AG09319 (cell line): ENCODE data around the gene NKIRAS2.

ENCODE experiments used
- DNase-seq: peaks from one replicate; pipeline ENCODE4 v3.0.0-alpha.2; 2010; ENCODE audit warnings: low read depth; ENCODE audit errors: extremely low read depth
- CTCF ChIP-seq: IDR thresholded peaks from 2 replicates; pipeline ENCODE4 v1.5.1; 2011; ENCODE audit warnings: low read depth, mild to moderate bottlenecking, inconsistent platforms, low read length, moderate library complexity

NKIRAS2 gene

GRCh38 chr17:41985919-41986318, 34.0 kb upstream of the NKIRAS2 start:
- DNase-seq, result no peak
- TF ChIP-seq CTCF, result no peak

- TF ChIP-seq CTCF, result no peak
- DNase-seq, result no peak
Observed at GRCh38 chr17:41986634-41987033, 33.3 kb upstream of the NKIRAS2 start.

GRCh38 chr17:41987642-41988041, 32.2 kb upstream of the NKIRAS2 start:
- no peak for DNase-seq
- TF ChIP-seq CTCF, result no peak

GRCh38 chr17:41988418-41988817, 31.5 kb upstream of the NKIRAS2 start:
- no peak for TF ChIP-seq CTCF
- DNase-seq, result no peak

GRCh38 chr17:41989702-41990419, 30.0 kb upstream of the NKIRAS2 start:
- TF ChIP-seq CTCF, result no peak

GRCh38 chr17:41992576-41992975, 27.3 kb upstream of the NKIRAS2 start:
- no peak for DNase-seq
- no peak for TF ChIP-seq CTCF

More at GRCh38 chr17:41989702-41990419, 30.0 kb upstream of the NKIRAS2 start:
- DNase-seq, result no peak

- no peak for DNase-seq
- TF ChIP-seq CTCF, result no peak
Observed at GRCh38 chr17:41996855-41997164, 23.1 kb upstream of the NKIRAS2 start.
